Smooth muscle cell (in vitro differentiated cells): ENCODE results near the gene FAM209B. TPM values are rescaled to one million over a fixed set of nuclear protein-coding genes. Genes with fewer than 3 reads are reported as not detected.
"Not testable (repeated sequence)": the region's sequence is repeated elsewhere in the genome, so short reads cannot be mapped to it uniquely, and the experiment has no call there.

Experiments
- DNase-seq: peaks from one replicate; lab custom pipeline; 2025; ENCODE audit not compliant: unreplicated experiment; lab: John Stamatoyannopoulos, UW
- H2AFZ ChIP-seq: fragments of 200-600 bp; sonication (generic); 2 replicates; pipeline ENCODE4 v1.6.0; 2016; ENCODE audit warnings: antibody characterized with exemption, low read depth, mild to moderate bottlenecking
- H3F3A ChIP-seq: fragments of 200-600 bp; sonication (generic); 2 replicates; pipeline ENCODE4 v1.6.0; 2017; ENCODE audit warnings: antibody characterized with exemption, low read depth
- H3K27ac ChIP-seq: fragments of 200-600 bp; sonication (generic); 2 replicates; pipeline ENCODE4 v1.5.1; 2016; ENCODE audit warnings: low read depth, mild to moderate bottlenecking
- H3K27me3 ChIP-seq: fragments of 200-600 bp; sonication (generic); 2 replicates; pipeline ENCODE4 v1.6.1; 2016; ENCODE audit warnings: low read depth, mild to moderate bottlenecking
- H3K36me3 ChIP-seq: fragments of 200-600 bp; sonication (generic); 2 replicates; pipeline ENCODE4 v1.5.1; 2016; ENCODE audit warnings: low read depth
- H3K4me1 ChIP-seq: fragments of 200-600 bp; sonication (generic); 2 replicates; pipeline ENCODE4 v1.5.1; 2016; ENCODE audit warnings: low read depth
- H3K4me2 ChIP-seq: fragments of 200-600 bp; sonication (generic); 2 replicates; pipeline ENCODE4 v1.6.0; 2016; ENCODE audit warnings: mild to moderate bottlenecking
- H3K4me3 ChIP-seq: fragments of 200-600 bp; sonication (generic); 2 replicates; pipeline ENCODE4 v1.5.1; 2016; ENCODE audit warnings: mild to moderate bottlenecking
- H3K79me2 ChIP-seq: fragments of 200-600 bp; sonication (generic); 2 replicates; pipeline ENCODE4 v1.6.0; 2016; ENCODE audit warnings: low read depth, mild to moderate bottlenecking
- H3K9ac ChIP-seq: fragments of 200-600 bp; sonication (generic); 2 replicates; pipeline ENCODE4 v1.6.0; 2016; ENCODE audit warnings: low read depth
- H3K9me3 ChIP-seq: fragments of 200-600 bp; sonication (generic); replicated peaks from 2 replicates; pipeline ENCODE4 v1.5.1; 2016; ENCODE audit warnings: low read depth
- H4K20me1 ChIP-seq: fragments of 200-600 bp; sonication (generic); 2 replicates; pipeline ENCODE4 v1.6.0; 2016; ENCODE audit warnings: low read depth
- CTCF ChIP-seq: fragments of 200-600 bp; sonication (generic); IDR thresholded peaks from 2 replicates; pipeline ENCODE4 v1.5.1; 2017; ENCODE audit warnings: borderline replicate concordance, mild to moderate bottlenecking, antibody characterized with exemption; ENCODE audit not compliant: insufficient read depth, poor library complexity, severe bottlenecking
- WGBS: methylation state at CpG from one replicate; pipeline ENCODE4 v1.1.7; 2016; ENCODE audit warnings: low lambda C conversion rate; 5-methylcytosine and 5-hydroxymethylcytosine counted together
- polyA plus RNA-seq: library from polyadenylated mRNA; unstranded; fragments of >200 nt; fragmentation: Nextera tagmentation; extraction: Ambion mirVana; gene quantifications from 2 replicates; pipeline ENCODE4 v1.2.1, GENCODE V29; 2016
- total RNA-seq: library from RNA; depleted of rRNA; stranded (reverse); fragments of >200 nt; gene quantifications from 2 replicates; pipeline ENCODE4 v1.2.3, GENCODE V29; 2014

FAM209B gene
- total and polyA plus RNA-seq, 2 experiments from 2014 or later = 1.4 to 2.6 TPM

GRCh38 chr20:56552911-56553629, 20.0 kb downstream of the FAM209B start:
- Histone ChIP-seq H3K4me2 (no peak overlapping the region), H3K9me3 (no peaks in the 10 kb centered on the region), H4K20me1 (no peaks in the 10 kb centered on the region), H3K4me3 (no peak overlapping the region), H2AFZ (no peak overlapping the region), H3K27me3 (no peaks in the 10 kb centered on the region), H3K9ac (no peak overlapping the region), H3F3A (peaks cover 5% of the 10 kb centered on the region), H3K36me3 (no peaks in the 10 kb centered on the region), H3K4me1 (no peaks in the 10 kb centered on the region), H3K27ac (no peak overlapping the region), H3K79me2 (no peaks in the 10 kb centered on the region)
- TF ChIP-seq CTCF = no peak
- 68% methylated on average over 8 of the region's 8 CpGs for WGBS
- DNase-seq = no peak

GRCh38 chr20:56554869-56555268, 21.8 kb downstream of the FAM209B start:
- no peak overlapping the region for H3K4me3 ChIP-seq
- peak overlapping the region; percentile 54 for H3K4me2 ChIP-seq
- H3K27ac ChIP-seq = peak overlapping the region; percentile 75
- H3K9ac ChIP-seq = no peak overlapping the region
- no peak overlapping the region for H2AFZ ChIP-seq
- 12% methylated on average over 4 of the region's 4 CpGs for WGBS
- no peaks in the 10 kb centered on the region for H4K20me1 ChIP-seq
- H3K79me2 ChIP-seq = no peaks in the 10 kb centered on the region
- no peaks in the 10 kb centered on the region for H3K9me3 ChIP-seq
- H3K4me1 ChIP-seq = no peaks in the 10 kb centered on the region
- H3K27me3 ChIP-seq = no peaks in the 10 kb centered on the region
- H3K36me3 ChIP-seq = no peaks in the 10 kb centered on the region
- TF ChIP-seq CTCF = no peak
- H3F3A ChIP-seq = peaks cover 5% of the 10 kb centered on the region
- no peak for DNase-seq

GRCh38 chr20:56558968-56559367, 25.9 kb downstream of the FAM209B start:
- no peaks in the 10 kb centered on the region for H3K9me3 ChIP-seq
- no peaks in the 10 kb centered on the region for H3K36me3 ChIP-seq
- H3K9ac ChIP-seq = no peak overlapping the region
- no peaks in the 10 kb centered on the region for H3K4me1 ChIP-seq
- H3F3A ChIP-seq = peaks cover 5% of the 10 kb centered on the region
- TF ChIP-seq CTCF = no peak
- H3K4me2 ChIP-seq = no peak overlapping the region
- no peak for DNase-seq
- no peaks in the 10 kb centered on the region for H3K79me2 ChIP-seq
- H2AFZ ChIP-seq = no peak overlapping the region
- WGBS = 80% methylated on average over 6 of the region's 6 CpGs
- H3K4me3 ChIP-seq = no peak overlapping the region
- H4K20me1 ChIP-seq = no peaks in the 10 kb centered on the region
- no peak overlapping the region for H3K27ac ChIP-seq
- H3K27me3 ChIP-seq = no peaks in the 10 kb centered on the region

GRCh38 chr20:56564526-56564925, 31.5 kb downstream of the FAM209B start:
- 96% methylated on average over 6 of the region's 6 CpGs for whole genome bisulfite sequencing
- H3K27ac ChIP-seq, H2AFZ ChIP-seq, H3K9ac ChIP-seq, H3K9me3 ChIP-seq, H3K4me3 ChIP-seq, H3K4me1 ChIP-seq, H3K27me3 ChIP-seq, H3K79me2 ChIP-seq, H3F3A ChIP-seq, H3K36me3 ChIP-seq, H4K20me1 ChIP-seq, DNase-seq, H3K4me2 ChIP-seq: not testable (repeated sequence)
